HG02943 (cell line): ENCODE results near the gene STK10.

Experiments
- ATAC-seq: cut with Tn5 transposase; IDR thresholded peaks from one replicate; pipeline ENCODE4 v1.9.1; 2021; ENCODE audit warnings: mild to moderate bottlenecking, low read depth, moderate library complexity; ENCODE audit not compliant: unreplicated experiment

The STK10 gene

DNA sequence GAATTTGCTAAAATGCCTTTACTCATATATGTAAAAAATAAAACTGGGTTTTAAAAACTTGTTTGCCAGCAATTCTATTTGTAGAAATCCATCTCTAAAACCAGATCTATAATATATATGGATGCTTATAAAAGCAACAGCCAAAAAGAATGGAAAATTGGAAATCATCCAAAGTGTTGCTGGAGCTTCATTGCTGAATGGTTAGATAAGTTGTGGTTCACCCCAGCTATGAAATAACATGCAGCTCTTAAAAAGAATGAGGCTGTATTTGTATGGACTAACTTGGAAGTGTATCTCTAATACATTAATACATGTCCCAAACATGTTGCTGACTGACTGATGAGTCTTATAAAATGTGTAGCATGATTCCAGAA, 76.2 kb downstream of the STK10 start:
- no peak for ATAC-seq

DNA sequence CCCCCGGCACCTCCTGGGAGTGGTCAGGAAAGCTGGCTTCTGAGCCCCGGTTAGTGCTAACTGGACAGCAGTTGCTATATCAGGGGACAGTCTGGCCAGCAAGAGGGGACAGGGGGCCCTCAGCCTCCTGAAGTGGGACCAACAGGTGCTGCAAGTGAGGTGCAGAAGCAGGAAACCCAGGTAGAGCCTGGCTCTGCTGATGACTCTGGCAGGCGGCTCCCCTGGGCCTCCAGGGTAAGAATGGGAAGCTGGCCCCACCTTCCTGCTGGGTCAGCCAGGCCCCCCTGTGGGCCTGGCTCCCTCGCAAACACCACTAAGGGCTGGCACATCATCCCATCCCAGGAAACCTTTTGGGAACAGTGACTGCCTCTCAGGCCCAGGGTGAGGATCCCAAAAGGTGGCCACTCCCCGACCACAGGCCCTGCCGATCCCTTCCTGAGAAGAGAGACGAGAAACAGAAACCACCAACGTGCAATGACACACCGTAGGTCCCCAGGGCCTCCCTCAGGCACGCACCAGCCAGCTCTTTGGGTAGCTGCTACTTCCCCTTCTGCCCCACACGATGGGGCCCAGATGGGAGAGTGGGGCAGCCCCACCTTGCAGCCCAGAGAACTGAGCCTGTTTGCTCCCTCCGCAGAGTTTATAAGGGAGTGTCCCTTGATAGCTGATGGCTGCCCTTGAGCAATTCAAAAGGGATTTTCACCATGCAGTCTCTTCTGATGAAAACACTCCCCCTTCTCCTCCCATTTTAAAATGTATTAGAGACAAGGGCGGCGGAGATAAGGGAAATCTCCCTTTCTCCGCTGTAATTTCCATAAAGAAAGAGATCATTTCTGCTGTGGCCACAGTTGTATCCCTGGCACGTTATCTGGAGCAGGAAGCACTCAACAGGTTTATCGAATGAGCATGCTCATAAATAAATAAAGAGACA, 76.8 kb downstream of the STK10 start:
- ATAC-seq: peak; percentile 61

DNA sequence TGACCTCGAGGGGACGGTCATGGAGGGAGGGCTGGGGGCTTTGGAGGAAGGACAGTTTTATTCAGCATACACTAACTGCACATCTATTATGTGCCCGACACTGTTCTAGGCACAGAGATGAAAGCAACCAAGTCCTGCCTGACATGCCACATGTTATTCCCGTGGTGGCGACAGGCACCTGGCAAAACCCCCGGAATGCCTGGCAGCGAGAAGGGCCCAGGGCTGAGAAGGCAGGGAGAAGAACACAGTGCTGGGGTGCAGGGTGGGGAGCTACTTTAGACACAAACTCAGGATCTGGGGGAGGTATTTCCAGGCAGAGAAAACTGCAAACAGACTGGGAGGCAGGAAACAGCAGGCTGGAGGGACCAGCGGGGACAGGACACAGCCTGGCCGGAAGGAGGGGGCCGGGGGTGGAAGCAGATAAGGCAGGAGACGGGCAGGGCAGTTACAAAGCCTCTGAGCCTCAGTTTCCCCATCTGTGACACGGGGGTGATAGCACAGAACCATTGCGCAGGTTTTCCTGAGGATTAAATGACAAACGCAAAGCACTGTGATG, 77.7 kb downstream of the STK10 start:
- ATAC-seq: no peak

DNA sequence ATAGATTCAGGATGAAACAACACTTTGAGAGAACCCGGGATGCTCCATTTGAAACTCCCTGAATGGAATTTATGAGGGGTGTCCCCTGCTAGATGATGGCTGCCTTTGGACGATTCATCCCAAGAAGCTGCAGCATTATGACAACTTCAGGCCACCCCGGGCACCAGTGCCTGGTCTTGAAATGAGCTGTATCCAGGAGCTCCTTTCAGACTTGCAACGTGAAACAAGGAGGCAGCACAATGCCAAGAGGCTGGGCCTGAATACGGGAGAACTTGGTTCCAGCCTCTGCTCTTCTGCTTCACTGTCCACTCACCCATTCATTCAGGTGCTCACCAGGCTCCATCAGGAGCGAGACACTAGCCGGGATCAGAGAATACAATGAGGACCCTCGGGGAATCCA, 78.3 kb downstream of the STK10 start:
- ATAC-seq: no peak

DNA sequence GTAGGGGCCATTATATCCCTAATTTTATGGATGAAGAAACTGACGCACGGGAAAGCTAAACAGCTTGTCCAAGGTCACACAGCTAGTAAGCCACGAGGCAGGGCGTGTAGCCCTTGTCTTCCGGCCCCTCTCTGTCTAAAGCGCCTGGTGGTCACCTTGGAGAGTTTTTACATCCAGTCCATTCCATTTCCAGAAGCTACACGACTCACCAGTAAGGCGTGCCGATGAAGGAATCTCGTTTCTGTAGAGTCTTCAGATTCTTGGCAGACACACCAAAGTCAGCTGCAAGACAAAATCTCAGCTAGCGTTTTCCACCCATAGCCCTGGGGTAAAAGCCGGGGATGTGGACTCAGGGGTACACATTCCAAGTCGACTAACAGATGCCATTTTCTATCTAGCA, 80.5 kb downstream of the STK10 start:
- no peak for ATAC-seq

DNA sequence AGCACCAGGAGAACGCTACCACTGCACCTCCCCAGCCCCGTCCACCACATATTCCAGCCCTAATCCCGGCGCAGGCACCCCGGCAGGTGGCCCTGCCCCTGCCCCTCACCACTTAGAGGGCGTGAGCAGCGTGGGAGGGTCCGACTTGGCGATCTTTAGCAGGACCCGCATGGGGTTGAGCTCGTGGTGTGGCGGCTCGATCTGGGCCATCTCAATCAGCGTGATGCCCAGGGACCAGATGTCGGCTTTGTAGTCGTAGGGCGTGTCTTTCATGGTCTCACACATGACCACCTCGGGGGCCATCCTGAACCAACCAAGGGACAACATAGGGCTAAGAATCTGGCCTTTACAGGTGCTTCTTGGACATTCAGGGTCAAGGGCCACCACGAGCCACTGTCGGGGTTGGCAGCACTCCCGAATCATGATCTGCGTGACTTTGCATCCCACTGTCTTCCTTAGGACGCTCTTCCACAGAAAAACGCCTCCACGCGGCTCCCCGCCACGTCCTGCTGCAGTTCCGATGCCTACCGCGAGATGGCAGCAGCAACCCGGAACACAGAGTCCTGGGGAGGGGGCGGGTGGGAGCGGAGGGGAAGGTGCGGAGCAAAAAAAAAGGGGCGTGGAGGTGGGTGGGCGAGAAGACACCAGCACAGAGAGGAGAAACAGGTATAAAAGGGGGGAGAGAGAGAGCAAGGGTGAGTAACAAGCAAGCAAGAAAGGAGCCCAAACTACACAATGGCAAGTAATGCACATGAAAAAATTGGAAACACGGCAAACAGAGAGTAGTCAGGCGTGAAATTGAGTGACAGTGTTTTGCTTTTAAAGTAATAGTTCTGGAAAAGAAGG, 81.3 kb downstream of the STK10 start:
- no peak for ATAC-seq

DNA sequence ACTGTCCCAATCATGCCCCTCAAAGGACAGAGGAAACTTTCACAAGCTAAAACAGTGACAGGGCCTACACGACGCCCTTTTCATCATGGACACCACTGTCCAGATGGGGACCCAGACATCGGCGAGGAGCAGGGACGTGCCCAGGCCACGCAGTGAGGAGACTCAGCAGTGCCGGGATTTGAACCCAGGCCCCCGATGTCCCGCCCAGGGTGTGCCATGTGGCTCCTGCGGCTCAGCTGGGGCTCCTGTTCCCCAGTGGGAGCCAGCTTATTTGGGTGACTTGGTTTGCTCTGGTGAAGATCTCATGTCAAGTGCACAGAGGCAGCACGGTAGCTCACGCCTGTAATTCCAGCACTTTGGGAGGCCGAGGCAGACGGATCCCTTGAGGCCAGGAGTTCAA, 82.2 kb downstream of the STK10 start:
- no peak for ATAC-seq

DNA sequence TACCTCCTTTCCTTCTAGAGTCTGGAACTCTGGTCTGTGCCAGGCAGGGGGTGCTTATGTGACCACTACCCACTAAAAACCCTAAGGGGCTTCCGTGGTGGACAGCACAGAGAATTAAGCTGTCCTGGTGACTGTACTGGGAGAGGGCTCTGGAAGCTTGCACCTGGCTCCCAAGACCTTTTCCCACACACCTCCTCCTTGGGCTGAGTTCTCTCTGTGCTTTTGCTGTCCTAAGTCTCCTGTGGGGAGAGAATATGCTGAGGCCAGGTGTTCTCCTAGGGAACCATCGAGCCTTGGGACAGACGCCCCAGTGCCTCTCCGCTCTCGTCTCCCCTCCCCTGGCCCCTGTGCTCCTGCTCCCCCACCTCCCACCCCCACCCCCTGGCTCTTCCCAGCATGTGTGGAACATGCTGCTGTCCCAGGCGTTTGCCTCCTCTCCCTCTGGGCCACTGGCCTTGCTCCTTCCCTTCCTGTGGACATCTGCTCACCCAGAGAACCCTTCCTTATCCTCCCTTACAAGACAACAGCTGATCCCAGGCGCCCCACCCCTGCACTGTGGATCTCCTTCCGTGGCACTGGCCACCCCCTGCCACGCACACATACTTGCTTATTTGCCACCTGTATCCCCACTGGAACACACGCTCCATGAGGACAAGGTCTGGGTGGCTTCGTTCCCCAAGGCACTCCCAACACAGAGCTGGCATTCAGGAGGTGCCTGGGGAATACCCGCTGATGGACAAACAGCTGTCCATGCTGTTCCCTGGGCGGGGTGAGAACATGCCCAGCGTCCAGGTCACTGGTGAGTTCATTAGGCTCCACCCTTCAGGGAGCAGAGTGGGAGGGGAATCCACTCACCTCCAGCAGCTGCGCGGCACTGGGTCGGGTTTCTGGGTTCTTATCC, 83.0 kb downstream of the STK10 start:
- ATAC-seq: no peak

DNA sequence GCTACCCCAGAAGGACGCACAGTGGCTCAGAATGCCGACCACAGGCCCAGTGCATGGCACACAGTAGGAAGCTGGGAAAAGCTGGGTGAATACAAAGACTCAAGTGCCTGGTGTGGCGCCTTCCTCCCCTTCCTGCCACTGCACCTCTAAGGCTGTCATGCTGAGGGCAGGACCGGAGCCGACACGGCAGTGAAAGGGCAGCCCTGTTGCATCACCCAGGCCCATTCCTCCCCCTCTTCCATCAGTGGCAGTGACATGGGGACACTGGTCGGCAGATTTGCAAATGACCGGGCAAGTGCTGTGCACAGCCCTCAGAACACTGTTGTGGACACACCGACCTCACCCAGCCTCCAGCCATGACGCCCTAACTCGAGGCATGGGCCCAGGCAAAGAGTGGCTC, 84.0 kb downstream of the STK10 start:
- no peak for ATAC-seq

DNA sequence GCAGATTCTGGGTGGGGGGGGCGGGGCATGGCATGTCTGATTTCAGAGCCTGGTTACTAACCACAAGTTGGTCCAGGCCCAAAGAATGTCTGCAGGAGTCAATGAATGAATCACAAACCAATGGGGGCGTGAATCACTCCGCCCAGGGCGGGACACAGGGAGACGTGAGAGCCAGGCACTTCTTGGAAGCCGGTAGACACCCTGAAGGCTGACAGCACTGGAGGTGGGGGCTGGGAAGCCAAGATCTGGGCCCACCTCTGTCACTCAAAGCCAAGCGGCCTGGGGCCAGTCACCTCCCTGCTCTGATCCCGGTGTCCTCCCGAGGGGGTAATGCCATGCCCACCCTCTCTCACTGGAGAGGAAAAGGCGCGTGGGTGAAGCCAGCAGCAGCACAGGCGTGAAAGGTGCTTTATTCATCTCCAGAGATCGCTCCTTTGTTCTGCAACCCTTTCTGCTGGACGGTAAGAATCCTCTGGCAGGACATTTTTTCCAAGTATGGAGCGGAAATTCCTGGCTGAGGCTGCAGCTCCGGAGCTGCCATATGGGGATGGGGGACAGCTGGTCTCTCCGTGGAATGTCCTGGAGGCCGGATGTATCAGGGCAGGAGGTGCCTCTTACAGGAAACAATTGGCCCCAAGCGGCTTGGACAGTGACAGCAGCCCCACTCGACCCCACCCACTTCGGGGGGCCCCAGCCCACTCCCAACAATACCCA, 85.0 kb downstream of the STK10 start:
- no peak for ATAC-seq

DNA sequence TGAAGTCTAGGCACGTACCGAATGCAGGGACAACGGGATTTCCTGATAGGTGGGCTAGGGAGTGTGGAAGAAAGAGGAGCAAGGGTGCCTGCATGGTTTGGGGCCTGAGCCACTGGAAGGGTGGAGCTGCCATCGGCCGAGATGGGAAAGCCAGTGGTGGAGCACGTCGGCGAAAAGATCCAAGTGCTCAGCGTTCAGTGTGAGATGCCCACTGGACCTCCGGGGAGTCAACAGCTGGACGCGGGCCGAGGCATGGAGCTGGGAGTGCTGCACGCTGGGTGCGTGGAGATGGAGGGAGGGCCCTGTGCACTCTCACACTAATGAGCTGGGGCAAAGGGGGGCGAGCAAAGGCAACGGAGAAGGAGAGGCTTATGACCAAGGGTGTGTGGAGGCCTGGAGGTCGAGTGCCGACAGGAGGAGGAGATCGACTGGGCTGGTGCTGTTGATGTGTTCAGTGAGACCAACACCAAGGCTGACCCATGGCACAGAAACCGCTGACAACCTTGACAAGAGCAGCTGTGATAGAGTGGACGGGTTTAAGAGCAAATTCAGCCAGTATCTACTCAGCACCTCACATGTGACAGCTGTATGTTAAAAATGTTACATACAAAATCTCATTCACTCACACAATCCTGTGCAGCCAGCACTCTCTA, 85.7 kb downstream of the STK10 start:
- ATAC-seq: no peak

DNA sequence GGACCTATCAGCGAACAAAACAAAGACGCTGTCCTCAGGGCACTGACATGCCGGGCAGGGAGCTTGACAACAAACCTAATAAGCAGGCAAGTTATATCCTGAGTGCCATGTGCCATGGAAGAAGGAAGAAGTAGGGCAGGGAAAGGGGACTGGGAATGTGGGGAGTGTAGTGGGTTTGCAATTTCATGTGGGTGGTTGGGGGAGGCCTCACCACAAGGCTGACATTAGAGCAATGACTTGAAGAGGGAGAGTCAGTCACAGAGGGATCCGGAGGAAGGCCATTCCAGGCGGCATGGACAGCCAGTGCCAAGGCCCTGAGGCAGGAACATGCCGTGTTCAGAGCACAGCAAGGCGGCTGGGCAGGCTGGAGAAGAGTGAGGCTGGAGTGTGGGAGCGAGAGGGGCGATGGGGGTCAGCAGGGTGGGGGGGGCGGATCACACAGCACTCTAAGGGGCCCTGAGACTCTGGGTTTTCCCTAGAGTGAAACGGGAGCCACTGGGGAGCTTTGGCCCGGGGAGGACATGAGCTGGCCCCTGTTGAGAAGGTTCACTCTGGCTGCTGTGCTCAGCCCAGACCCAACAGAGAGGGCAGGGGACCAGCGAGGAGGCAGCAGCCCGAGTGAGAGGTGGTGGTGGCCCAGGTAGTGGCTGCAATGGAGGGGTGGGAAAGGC, 86.3 kb downstream of the STK10 start:
- ATAC-seq: no peak

DNA sequence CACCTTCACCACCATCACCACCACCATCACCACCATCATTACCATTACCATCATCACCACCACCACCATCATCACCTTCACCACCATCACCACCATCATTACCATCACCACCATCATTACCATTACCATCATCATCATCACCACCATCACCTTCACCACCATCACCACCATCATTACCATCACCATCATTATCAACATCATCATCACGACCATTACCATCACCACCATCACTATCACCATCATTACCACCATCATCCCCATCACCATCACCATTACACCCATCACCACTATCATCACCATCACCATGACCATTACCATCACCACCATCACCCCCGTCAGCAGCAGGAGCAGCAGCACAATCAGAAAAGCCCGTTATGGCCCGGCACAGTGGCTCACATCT, 89.1 kb downstream of the STK10 start:
- ATAC-seq: no peak

DNA sequence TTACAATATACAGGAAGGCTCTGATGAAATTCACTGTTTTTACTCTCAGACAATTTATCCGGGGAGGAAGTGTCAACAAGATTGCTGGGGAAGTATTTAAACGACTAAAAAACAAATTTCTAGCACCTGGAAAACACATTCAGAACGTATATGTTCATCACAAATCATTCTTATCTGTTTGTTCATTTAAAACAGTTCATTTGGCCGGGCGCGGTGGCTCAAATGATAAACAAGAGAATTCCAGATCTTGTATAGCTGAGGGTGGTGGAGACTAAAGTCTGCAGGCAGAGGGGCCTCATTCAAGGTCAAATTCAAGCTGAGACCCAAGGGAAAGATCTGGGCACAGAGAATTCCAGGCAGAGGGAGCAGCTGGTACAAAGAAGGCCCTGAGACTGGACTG, 90.0 kb downstream of the STK10 start:
- no peak for ATAC-seq

DNA sequence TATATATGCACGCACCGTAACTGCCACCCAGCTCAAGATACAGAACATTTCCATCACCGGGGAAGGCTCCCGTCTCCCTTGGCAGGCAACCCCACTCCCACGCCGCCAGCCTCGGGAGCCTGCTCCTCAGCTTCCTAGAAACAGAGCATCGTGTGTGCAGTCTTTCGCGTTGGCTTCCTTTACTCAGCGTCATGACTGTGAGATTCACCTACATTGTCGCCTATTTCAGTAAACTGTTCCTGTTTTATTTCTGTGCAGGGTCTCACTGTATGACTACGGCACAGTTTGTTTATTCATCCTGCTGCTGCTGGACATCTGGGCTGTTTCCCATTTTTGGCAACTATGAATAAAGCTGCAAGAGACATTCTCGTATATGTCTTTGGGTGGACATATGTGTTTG, 90.7 kb downstream of the STK10 start:
- no peak for ATAC-seq

DNA sequence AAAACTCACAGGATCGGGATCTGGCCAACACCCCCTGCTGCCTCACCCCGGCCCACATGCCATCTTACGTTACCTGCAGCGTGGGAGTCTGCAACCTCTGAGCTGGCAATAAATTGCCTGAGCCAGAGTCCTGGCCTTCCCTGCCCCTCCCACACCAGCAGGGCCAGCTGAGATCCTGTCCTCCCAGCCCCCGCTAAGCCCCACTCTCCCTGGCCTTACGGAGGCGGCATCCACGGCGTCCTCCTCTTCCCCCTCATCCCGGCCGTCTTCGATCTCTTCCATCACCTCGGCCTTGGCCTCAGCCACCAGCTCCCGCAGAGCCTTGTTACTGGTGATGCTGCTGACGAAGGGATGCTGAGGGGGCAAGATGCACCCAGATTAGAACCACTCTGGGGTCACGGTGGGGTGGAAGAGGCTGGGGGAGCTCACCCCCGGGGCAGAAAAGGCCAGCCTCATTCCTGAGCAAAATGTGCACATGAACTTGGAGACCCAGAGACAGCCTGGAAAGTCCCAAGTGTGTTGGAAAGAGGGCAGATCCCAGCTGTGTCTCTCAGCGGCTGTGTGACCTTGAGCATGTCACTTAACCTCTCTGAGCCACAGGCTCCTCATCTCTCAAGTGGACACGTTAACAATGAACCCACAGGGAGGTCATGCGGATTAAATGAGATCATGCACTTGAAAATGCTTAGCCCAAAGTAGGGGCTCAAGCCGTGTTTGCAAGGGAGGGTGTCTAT, 91.7 kb downstream of the STK10 start:
- ATAC-seq: no peak

DNA sequence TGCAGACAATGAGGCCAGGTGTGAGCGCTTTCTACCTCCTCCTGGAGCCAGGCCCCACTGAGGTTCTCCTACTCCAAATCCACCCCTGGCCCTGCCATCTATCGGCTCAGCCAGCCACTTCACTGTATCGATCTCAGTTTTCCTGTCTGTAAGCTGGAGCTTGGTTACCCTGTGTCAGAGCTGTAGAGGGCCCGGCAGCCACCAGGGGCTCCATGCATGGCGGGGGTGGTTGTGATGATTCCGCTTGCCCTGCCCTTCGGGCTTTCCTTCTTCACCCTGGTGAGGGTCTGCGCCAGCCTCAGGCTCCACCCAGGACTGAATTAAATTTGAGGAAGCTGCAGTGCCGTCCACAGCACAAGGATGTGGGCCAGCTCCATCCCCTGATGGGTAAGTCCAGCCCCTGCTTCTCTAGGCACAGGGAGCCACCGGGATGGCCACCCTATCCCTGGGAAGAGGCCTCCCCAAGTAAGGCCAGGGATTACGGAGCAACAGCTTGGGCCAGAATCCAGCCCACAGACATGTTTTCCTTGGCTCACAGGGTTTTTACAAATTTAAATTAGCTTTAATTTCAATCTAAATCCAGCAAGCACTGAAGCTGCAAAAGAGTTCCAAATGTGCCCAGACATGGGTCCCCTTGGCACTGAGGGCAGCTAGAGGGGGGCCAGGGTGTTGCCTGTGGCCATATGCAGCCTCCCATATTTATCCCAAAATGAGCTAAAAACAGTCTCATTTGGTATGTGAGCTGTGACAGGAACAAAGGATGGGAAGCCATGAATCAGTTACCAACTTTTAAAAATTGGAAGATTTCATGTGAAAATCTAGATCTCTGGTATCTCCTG, 92.4 kb downstream of the STK10 start:
- ATAC-seq: no peak
